K562 (cell line): ENCODE measurements around the gene TAMALIN.

Source experiments
- CTCF ChIP-seq, 3 experiments: IDR thresholded peaks in 2 of 3; conservative IDR thresholded peaks in 1 of 3; 2 replicates each; pipeline ENCODE4 v1.5.1; 2011 to 2012; ENCODE audit warnings: low read length in 3 of 3, mild to moderate bottlenecking in 3 of 3, control low read depth in 2 of 3, improper control_type of control experiment in 1 of 3, inconsistent platforms in 1 of 3, low read depth in 1 of 3, mixed read lengths in 1 of 3, moderate library complexity in 1 of 3; ENCODE audit not compliant: insufficient read depth in 2 of 3
- KLF10 ChIP-seq: fragments of 250-450 bp; sonication (Bioruptor Pico); IDR thresholded peaks from 2 replicates; pipeline ENCODE4 v1.6.1; 2021; ENCODE audit warnings: matching md5 sums

- TF ChIP-seq KLF10 (no peak), CTCF (IDR thresholded peaks at IDR 0.05 in 2 of 3, conservative IDR thresholded peaks at IDR 0.05 in 1 of 3; ENCODE audit: insufficient read depth in 2 of 3, low read depth in 1 of 3, low read length in 3 of 3) (no peak)
Observed at GRCh38 chr12:51976376-51977160, 30.2 kb upstream of the TAMALIN start.
